GM19099 (cell line): ENCODE measurements around the gene PLRG1.
A peak's percentile ranks its signal among the peaks of the same experiment; 100 is the strongest.

Source experiments
- POLR2A ChIP-seq: IDR thresholded peaks from 3 replicates; pipeline ENCODE4 v1.6.1; 2011; ENCODE audit warnings: low read depth; ENCODE audit not compliant: insufficient read length; ENCODE audit errors: extremely low read depth

The PLRG1 gene

DNA sequence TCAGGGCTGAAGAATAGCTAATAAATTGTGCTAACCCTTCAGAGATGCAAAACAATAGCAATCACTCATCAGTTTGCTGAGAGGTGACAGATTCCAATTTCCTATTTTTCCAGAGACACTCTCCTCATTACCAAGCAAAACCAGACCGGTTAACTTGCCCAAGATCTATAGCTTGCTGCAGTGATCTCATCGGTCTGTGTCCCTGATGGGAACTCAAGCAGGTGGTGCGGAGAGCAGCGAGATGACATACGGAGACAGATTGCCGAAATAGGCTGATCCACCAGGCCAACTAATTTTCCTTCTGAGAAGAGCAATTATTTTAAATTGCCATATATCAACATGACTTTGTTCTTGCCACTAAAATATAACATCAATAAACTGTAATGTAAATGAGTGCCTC lies 48.1 kb downstream of the PLRG1 start:
- TF ChIP-seq POLR2A = no peak

DNA sequence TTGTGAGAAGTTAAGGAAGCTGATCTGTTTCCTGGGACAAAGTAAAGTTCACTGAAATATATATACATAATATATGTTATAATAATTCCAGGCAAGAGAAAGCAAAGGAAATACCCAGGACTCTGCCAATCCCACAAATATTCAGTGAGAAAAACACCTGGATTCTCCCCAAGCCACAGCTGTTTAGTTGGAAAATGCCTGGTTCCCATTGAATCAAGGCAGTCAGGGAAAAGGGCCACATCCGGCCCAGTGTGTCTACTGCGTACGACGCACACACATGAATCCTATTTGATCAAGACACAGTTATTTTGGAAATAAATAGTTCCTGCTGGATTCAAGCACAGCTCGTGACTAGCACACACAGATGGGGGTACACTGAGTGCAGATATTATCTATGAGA lies 52.3 kb downstream of the PLRG1 start:
- TF ChIP-seq POLR2A = no peak

GRCh38 chr4:154495867-154496266 lies 54.3 kb downstream of the PLRG1 start:
- no peak for TF ChIP-seq POLR2A

GRCh38 chr4:154492288-154492687 lies 57.9 kb downstream of the PLRG1 start:
- no peak for TF ChIP-seq POLR2A

DNA sequence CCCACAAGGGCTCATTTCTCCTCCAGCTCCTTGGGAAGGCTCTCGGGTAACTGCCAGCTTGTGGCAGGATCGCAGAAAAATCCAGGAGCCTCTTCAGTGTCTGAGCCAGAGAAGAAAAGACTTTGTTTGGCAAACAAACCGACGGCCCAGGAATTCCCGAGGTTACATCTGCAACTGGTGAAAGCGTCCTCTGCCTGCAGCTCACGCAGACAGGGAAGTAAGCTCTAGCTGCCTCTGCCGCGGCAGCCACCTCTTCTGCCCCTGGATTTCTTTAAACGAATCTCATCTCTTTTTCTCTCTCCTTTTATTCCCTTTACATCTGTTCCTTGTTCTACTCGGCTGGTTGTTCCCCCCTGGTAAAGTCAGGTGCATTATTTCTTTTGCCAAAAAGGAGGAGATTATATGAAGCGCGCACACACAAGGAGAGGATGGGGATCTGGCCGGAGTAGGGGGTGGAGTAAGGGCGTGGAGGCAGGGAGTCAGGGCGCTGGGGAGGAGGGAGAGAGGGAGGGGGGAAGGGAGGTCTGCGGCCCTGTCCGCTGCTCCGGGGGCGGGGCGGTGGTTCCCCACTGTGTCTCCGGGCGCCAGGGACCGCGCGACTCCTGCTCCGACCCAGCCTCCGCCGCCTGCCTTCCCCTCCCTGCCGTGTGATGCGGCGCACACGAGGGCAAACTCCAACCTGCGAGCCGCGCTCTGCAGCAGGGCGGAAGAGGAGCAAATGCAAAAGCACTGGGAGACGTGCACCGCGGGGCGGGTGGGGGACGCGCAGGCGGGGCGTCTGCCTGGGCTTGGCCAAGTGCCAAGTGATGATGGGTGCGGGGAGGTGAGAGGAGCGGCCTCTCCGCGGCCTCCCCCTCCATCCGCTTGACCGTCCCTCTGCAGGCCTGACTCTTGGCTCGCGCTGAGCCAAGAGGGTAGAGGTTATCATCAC lies 58.6 kb downstream of the PLRG1 start, which contains the start of gene DCHS2:
Gene DCHS2 (minus strand): TSS at position 459 of the 931 bp plus-strand sequence. CDS start 444 bp downstream, at position 15.
- peak; percentile 46 for TF ChIP-seq POLR2A

DNA sequence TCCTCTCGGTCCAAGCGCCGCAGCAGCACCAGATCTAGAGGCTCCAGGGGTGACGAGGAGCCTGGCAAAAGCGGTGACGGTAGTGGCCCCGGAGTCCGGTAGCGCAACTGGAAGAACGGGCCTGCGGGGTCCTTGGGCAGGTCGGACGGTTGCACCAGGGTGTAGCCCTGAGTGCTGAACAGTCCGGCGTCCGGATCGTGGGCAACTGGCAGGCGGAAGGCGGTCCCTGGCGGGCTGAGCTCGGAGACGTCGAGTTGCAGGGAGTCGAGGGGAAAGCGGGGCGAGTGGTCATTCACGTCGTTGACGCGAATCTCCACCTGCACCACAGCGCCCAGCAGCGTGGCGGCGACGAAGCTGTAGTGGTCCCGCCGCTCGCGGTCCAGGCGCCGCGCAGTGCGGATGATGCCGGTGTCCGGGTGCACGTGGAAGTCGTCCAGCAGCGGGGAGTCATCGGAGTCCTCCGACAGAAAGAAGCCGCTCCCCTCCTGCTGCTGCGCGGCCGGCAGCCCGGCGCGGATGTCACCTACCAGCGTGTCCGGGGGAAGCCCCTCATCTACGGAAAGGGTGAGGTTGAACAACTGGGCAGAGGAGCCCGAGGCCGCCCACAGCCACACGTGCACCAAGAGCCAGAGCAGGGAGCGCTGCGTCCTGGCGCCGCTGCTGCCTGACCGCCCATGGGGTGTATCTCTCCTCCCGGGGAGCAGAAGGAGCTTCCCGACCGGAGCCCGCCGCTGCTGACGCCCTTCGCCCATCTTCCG lies 59.4 kb downstream of the PLRG1 start:
- TF ChIP-seq POLR2A = no peak

- TF ChIP-seq POLR2A = no peak
Measured at GRCh38 chr4:154490234-154490582, 60.0 kb downstream of the PLRG1 start.

- no peak for TF ChIP-seq POLR2A
Measured at GRCh38 chr4:154489558-154490233, 60.5 kb downstream of the PLRG1 start.

DNA sequence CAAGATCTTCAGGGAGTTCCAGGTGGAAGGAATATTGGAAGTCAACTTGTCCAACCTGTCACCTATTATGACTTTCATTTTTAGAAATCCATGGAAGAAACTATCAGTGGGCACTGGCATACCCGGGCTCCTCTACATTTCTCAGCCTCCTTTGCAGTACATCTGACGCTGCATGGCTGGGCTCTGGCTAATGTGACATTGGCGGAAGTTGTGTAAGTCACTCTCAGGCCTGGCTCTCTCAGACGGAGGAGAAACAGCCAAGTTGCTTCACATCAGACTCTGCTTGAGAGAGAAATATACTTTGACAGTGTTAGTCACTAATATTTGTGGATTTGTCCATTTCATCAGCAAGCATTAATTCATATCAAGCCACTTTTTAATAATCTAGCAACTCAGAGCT lies 63.1 kb downstream of the PLRG1 start:
- no peak for TF ChIP-seq POLR2A

GRCh38 chr4:154485127-154485773 lies 65.0 kb downstream of the PLRG1 start:
- no peak for TF ChIP-seq POLR2A
